Panc1 (cell line): Measurements from ENCODE around the gene MAST1. TPM values are rescaled to one million over a fixed set of nuclear protein-coding genes. Genes with fewer than 3 reads are reported as not detected.

Experiments
- ATAC-seq: fragments of 200-7000 bp; cut with Tn5 transposase; 2 replicates; pipeline ENCODE4 v1.9.1; 2020; ENCODE audit warnings: mild to moderate bottlenecking, moderate library complexity
- BruUV-seq: library from RNA; stranded (reverse); fragments of 400-500 nt; replicated peaks from 2 replicates; lab custom pipeline; 2021; lab: Mats Ljungman, UMichigan
- CTCF ChIA-PET: fragments of 300-600 bp; sonication (Branson Sonifier 250); formaldehyde crosslinking; loops from one replicate; lab custom pipeline; 2022; ENCODE audit warnings: antibody characterized with exemption; lab: Charles Lee
- POLR2A ChIA-PET: fragments of 300-600 bp; sonication (Branson Sonifier 250); formaldehyde crosslinking; loops from one replicate; lab custom pipeline; 2022; ENCODE audit warnings: antibody characterized with exemption; lab: Charles Lee
- DNase-seq: peaks from one replicate; pipeline ENCODE4 v3.0.0-alpha.2; 2010; ENCODE audit warnings: low read depth, low spot score
- H3K27ac ChIP-seq: 2 replicates; pipeline ENCODE4 v1.5.1; 2011; ENCODE audit warnings: mild to moderate bottlenecking, low read length, inconsistent platforms
- H3K27me3 ChIP-seq: fragments of 200-500 bp; sonication (Bioruptor generic); 2 replicates; pipeline ENCODE4 v1.6.0; 2014; ENCODE audit warnings: low read length, inconsistent platforms; ENCODE audit not compliant: control insufficient read depth, insufficient read depth
- H3K36me3 ChIP-seq: fragments of 200-500 bp; sonication (Bioruptor generic); 2 replicates; pipeline ENCODE4 v1.5.1; 2014; ENCODE audit warnings: inconsistent platforms, mild to moderate bottlenecking, low read length, moderate library complexity; ENCODE audit not compliant: control insufficient read depth, insufficient read depth
- H3K4me1 ChIP-seq: 2 replicates; pipeline ENCODE4 v1.5.1; 2011; ENCODE audit warnings: inconsistent platforms, mild to moderate bottlenecking, low read length, moderate library complexity; ENCODE audit not compliant: control insufficient read depth, insufficient read depth
- H3K4me3 ChIP-seq, 2 experiments: 2 replicates each; pipeline ENCODE4 v1.5.1; 2011 to 2012; ENCODE audit warnings: low read depth in 2 of 2, low read length in 2 of 2, mild to moderate bottlenecking in 2 of 2, inconsistent platforms in 1 of 2, moderate library complexity in 1 of 2
- H3K9me3 ChIP-seq: fragments of 200-500 bp; sonication (Bioruptor generic); 2 replicates; pipeline ENCODE4 v1.5.1; 2014; ENCODE audit warnings: low read depth, mild to moderate bottlenecking, inconsistent platforms, low read length, moderate library complexity; ENCODE audit not compliant: control insufficient read depth, insufficient read depth
- CTCF ChIP-seq: fragments of 450-650 bp; IDR thresholded peaks from 2 replicates; pipeline ENCODE4 v1.5.1; 2017; ENCODE audit warnings: mild to moderate bottlenecking
- POLR2AphosphoS5 ChIP-seq: IDR thresholded peaks from 2 replicates; pipeline ENCODE4 v1.6.1; 2012; ENCODE audit warnings: mild to moderate bottlenecking, low read depth, low read length, moderate library complexity
- REST ChIP-seq, 2 experiments: IDR thresholded peaks; 2 replicates each; pipeline ENCODE4 v1.6.1; 2011 to 2012; ENCODE audit warnings: low read depth in 2 of 2, control low read depth in 1 of 2, low read length in 1 of 2, mild to moderate bottlenecking in 1 of 2, moderate library complexity in 1 of 2; ENCODE audit not compliant: insufficient read depth in 1 of 2
- SIN3A ChIP-seq: IDR thresholded peaks from 2 replicates; pipeline ENCODE4 v1.6.1; 2012; ENCODE audit warnings: low read depth, mild to moderate bottlenecking, low read length, moderate library complexity, borderline replicate concordance; ENCODE audit not compliant: insufficient read depth
- TCF7L2 ChIP-seq: IDR thresholded peaks from 2 replicates; pipeline ENCODE4 v1.6.1; 2011; ENCODE audit warnings: mild to moderate bottlenecking, low read depth, low read length, inconsistent platforms
- in situ Hi-C: cut with HindIII; loops from 2 replicates; pipeline ENCODE4 v1.10.0; 2016; ENCODE audit warnings: low sequenced_read_pairs, low pct_unique_long_range_greater_than_20kb
- intact Hi-C: fragments of 100-400 bp; cut with micrococcal nuclease; formaldehyde crosslinking; loops from one replicate; pipeline ENCODE4 v1.10.0; 2022; ENCODE audit not compliant: unreplicated experiment
- total RNA-seq: library from RNA; stranded (reverse); gene quantifications from one replicate; pipeline ENCODE4 v1.2.1, GENCODE V29; 2021; ENCODE audit not compliant: unreplicated experiment

MAST1 gene
- total RNA-seq, 1 experiment from 2014 or later = 3.1 TPM

GRCh38 chr19:12865746-12866415 is 27.6 kb downstream of the MAST1 start:
- CTCF ChIA-PET = interaction anchor here (1.0 kb wide), 1 partner anchor 19 kb away, joined by 3 read pairs; no protein-coding TSS in a partner anchor
- in situ Hi-C loops = no loop called here
- ATAC-seq = no peak
- BruUV-seq = no TSS peak
- POLR2A ChIA-PET = no interaction called here
- intact Hi-C loops = no loop called here
- Histone ChIP-seq H3K27ac (no peak overlapping the region), H3K4me1 (no peaks in the 10 kb centered on the region), H3K27me3 (no peaks in the 10 kb centered on the region), H3K4me3 (no peak overlapping the region), H3K36me3 (no peaks in the 10 kb centered on the region), H3K9me3 (no peaks in the 10 kb centered on the region)
- no peak for TF ChIP-seq TCF7L2
- TF ChIP-seq SIN3A = no peak
- TF ChIP-seq POLR2AphosphoS5 = no peak
- TF ChIP-seq REST (IDR thresholded peaks at IDR 0.05; ENCODE audit: insufficient read depth in 1 of 2, low read depth in 2 of 2, low read length in 1 of 2) = no peak
- no peak for TF ChIP-seq CTCF
- DNase-seq = no peak

GRCh38 chr19:12866416-12867119 is 28.3 kb downstream of the MAST1 start:
- no peaks in the 10 kb centered on the region for H3K27me3 ChIP-seq
- CTCF ChIA-PET = no interaction called here
- no TSS peak for BruUV-seq
- intact Hi-C loops = no loop called here
- H3K4me3 ChIP-seq = no peak overlapping the region
- H3K4me1 ChIP-seq = no peaks in the 10 kb centered on the region
- TF ChIP-seq CTCF (no peak), POLR2AphosphoS5 (no peak), SIN3A (no peak), TCF7L2 (no peak), REST (IDR thresholded peaks at IDR 0.05; ENCODE audit: insufficient read depth in 1 of 2, low read depth in 2 of 2, low read length in 1 of 2) (no peak)
- POLR2A ChIA-PET = no interaction called here
- in situ Hi-C loops = no loop called here
- no peaks in the 10 kb centered on the region for H3K36me3 ChIP-seq
- H3K27ac ChIP-seq = no peak overlapping the region
- ATAC-seq (no peak), DNase-seq (no peak)
- H3K9me3 ChIP-seq = no peaks in the 10 kb centered on the region
